22Rv1 (cell line): ENCODE measurements around the gene C10orf71.

Experiments
- H3K27ac ChIP-seq: fragments of 450-650 bp; 2 replicates; pipeline ENCODE4 v1.5.1; 2017
- CTCF ChIP-seq: fragments of 450-650 bp; IDR thresholded peaks from 2 replicates; pipeline ENCODE4 v1.5.1; 2017; ENCODE audit warnings: mild to moderate bottlenecking
- ZFX ChIP-seq: fragments of 450-650 bp; IDR thresholded peaks from 2 replicates; pipeline ENCODE4 v1.6.1; 2017; ENCODE audit warnings: antibody characterized with exemption, borderline replicate concordance

C10orf71 gene

GRCh38 chr10:49323896-49324270 is 24.9 kb downstream of the C10orf71 start:
- H3K27ac ChIP-seq = no peak overlapping the region
- TF ChIP-seq ZFX = no peak
- TF ChIP-seq CTCF = no peak

GRCh38 chr10:49324711-49325110 is 25.7 kb downstream of the C10orf71 start:
- H3K27ac ChIP-seq = no peak overlapping the region
- TF ChIP-seq CTCF (no peak), ZFX (no peak)

- no peak for TF ChIP-seq ZFX
- TF ChIP-seq CTCF = no peak
- no peak overlapping the region for H3K27ac ChIP-seq
Measured at GRCh38 chr10:49325131-49325915, 26.4 kb downstream of the C10orf71 start.

- TF ChIP-seq ZFX (no peak), CTCF (no peak)
- no peak overlapping the region for H3K27ac ChIP-seq
Measured at GRCh38 chr10:49325916-49326783, 27.2 kb downstream of the C10orf71 start.

GRCh38 chr10:49327036-49327813 is 28.3 kb downstream of the C10orf71 start:
- no peak for TF ChIP-seq CTCF
- no peak overlapping the region for H3K27ac ChIP-seq

GRCh38 chr10:49328401-49329145 is 29.6 kb downstream of the C10orf71 start:
- TF ChIP-seq ZFX = no peak
- TF ChIP-seq CTCF = no peak
- no peak overlapping the region for H3K27ac ChIP-seq
